Stimulated activated CD4-positive, alpha-beta T cell treated with anti-CD3 and anti-CD28 coated beads, Interleukin-2, amount 100 ng/mL, for 48 hours (primary cell): ENCODE measurements around the gene C22orf31.

Experiments used
- DNase-seq, 2 donors: peaks; one replicate each; pipeline ENCODE4 v3.0.0-alpha.2; 2020

C22orf31 gene

GRCh38 chr22:29080106-29080975, 18.7 kb upstream of the C22orf31 start:
- DNase-seq: no peak

GRCh38 chr22:29079218-29079901, 17.7 kb upstream of the C22orf31 start:
- DNase-seq: no peak

GRCh38 chr22:29078869-29079207, 17.2 kb upstream of the C22orf31 start:
- no peak for DNase-seq

GRCh38 chr22:29078036-29078868, 16.6 kb upstream of the C22orf31 start:
- no peak for DNase-seq

GRCh38 chr22:29074276-29074772, 12.7 kb upstream of the C22orf31 start:
- no peak for DNase-seq

GRCh38 chr22:29073618-29074275, 12.1 kb upstream of the C22orf31 start:
- DNase-seq: no peak

- DNase-seq: no peak
These were observed 11.5 kb upstream of the C22orf31 start, which contains the start of gene KREMEN1 for GRCh38 chr22:29072979-29073617. Gene KREMEN1 (plus strand): TSS chr22:29073035. CDS start chr22:29073131, 96 bp downstream.

GRCh38 chr22:29072193-29072978, 10.8 kb upstream of the C22orf31 start:
- DNase-seq: peak; percentile 70 to 83

GRCh38 chr22:29071261-29072045, 9.8 kb upstream of the C22orf31 start:
- DNase-seq: peak; percentile 23 to 30

- DNase-seq: no peak
These were observed 8.9 kb upstream of the C22orf31 start for GRCh38 chr22:29070490-29070889.

GRCh38 chr22:29069463-29069862, 7.8 kb upstream of the C22orf31 start:
- no peak for DNase-seq

GRCh38 chr22:29065468-29066190, 4.0 kb upstream of the C22orf31 start:
- no peak for DNase-seq

GRCh38 chr22:29062286-29062821, 723 bp upstream of the C22orf31 start:
- no peak for DNase-seq

GRCh38 chr22:29060931-29061330, 700 bp downstream of the C22orf31 start:
- DNase-seq: no peak

- no peak for DNase-seq
These were observed 1.3 kb downstream of the C22orf31 start for GRCh38 chr22:29060251-29060869.

- DNase-seq: no peak
These were observed 5.2 kb downstream of the C22orf31 start for GRCh38 chr22:29056472-29056871.

GRCh38 chr22:29055192-29055830, 6.3 kb downstream of the C22orf31 start:
- DNase-seq: no peak

- DNase-seq: no peak
These were observed 7.3 kb downstream of the C22orf31 start for GRCh38 chr22:29054251-29054767.
